GM10847 (cell line): ENCODE measurements around the gene SPP1.

Experiments used
- POLR2A ChIP-seq: IDR thresholded peaks from 2 replicates; pipeline ENCODE4 v1.6.1; 2011; ENCODE audit not compliant: insufficient read length; ENCODE audit errors: extremely low read depth

The SPP1 gene

GRCh38 chr4:87947381-87948160 is 27.9 kb upstream of the SPP1 start:
- no peak for TF ChIP-seq POLR2A

GRCh38 chr4:87949961-87950360 is 25.6 kb upstream of the SPP1 start:
- TF ChIP-seq POLR2A: no peak

DNA sequence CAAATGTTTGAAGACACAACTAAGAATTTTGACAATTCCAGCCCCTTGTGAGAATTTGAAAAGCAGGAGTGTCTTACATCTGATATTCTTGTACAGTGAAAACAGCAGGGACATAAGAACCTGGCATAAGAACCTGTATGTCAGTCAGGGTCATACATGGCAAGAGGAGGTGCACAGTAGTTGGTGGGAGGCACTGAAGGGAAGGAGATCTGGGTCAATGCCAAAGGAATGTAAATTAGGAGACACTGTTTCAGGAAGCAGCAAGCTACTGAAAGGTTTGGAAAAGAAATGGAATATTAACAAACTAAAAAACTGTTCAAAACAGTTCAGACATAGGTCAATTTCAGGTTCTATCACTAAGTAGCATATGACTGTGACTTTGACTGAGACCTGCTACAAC is 25.0 kb upstream of the SPP1 start:
- no peak for TF ChIP-seq POLR2A

GRCh38 chr4:87950936-87951511 is 24.5 kb upstream of the SPP1 start:
- no peak for TF ChIP-seq POLR2A

DNA sequence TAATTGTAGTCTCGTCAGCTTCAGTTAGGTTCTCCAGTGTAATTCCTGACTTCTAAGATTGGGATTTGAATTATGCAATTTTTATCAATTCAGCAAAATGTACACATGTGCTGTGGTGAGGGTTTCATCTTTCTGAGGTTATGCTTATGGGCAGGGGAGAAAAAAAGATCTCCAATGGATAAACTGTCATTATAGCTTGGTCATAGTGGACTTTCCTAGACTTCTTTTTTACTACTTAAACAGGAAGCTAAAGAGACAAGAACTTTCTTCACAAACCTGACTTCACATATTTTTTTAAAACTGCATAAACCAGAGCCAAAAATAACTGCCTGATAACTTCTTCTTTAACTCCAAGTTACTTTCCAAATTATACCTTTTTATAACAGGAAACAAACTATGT is 21.7 kb upstream of the SPP1 start:
- TF ChIP-seq POLR2A: no peak

- no peak for TF ChIP-seq POLR2A
Measured at GRCh38 chr4:87956501-87956900, 19.0 kb upstream of the SPP1 start.

DNA sequence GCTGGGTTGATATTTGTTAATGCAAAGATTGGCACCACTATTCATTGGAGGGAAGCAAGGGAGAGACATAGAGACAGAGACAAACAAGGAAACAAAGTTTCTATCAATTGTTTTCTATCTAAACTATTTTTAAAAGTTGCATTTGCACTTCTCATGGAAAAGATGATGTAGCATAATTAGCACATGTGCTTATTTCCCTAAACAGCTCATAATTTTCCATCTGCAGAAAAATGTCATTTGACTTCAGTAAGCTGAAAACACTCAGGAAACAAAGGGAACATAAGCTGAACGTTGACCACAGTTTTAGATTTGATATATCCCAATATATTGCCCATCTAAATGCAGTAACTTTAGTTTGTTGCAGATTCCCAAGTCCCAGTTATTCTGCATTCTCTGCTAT is 18.5 kb upstream of the SPP1 start:
- TF ChIP-seq POLR2A: no peak

DNA sequence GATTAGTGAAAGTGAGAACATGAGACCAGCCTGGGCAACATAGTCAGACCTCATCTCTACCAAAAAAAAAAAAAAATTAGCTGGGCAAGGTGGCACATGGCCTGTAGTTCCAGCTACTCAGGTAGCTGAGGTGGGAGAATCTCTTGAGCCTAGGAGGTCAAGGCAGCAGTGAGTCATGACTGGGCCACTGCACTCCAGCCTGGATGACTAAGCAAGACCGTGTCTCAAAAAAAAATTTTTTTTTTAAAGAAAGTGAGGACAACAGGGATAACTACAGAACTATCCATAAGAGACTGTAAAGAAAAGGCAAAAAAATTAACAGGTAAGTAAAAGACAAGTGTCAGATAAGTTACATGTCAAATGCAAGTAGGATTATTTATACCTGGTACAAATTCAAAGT is 13.5 kb upstream of the SPP1 start:
- no peak for TF ChIP-seq POLR2A

DNA sequence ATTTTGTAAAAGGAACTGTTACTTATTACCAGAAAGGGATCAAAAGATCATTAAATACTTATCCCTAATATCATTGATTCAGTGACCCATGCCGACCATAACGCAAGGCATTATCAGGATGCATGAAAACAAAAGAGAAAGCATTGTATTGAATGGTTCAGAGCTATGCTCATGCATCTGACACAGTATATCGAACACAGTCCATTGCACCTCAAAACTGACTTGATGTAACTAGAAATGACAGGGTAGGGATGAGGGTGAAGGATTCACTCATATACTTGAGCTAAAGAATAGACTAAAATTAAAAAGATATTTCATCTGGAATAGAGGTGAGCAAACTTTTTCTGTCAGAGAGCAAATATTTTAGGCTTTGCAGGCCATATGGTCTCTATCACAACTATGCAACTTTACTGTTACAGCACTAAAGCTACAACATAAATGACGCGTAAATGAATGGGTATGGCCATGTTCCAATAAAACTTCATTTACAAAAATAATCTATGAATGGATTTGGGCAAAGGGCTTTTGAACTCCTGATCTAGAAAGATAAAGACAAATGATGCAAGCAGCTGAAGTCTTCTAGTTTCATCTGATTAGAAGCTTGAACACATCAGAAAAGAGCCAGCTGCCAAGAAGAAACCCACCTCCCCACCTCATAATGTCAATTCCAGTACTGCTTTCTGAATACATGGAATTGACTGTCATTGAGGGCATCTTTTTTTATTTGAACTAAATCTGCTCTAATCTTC is 12.9 kb upstream of the SPP1 start:
- TF ChIP-seq POLR2A: no peak

- TF ChIP-seq POLR2A: no peak
Measured at GRCh38 chr4:87965501-87965975, 10.0 kb upstream of the SPP1 start.

DNA sequence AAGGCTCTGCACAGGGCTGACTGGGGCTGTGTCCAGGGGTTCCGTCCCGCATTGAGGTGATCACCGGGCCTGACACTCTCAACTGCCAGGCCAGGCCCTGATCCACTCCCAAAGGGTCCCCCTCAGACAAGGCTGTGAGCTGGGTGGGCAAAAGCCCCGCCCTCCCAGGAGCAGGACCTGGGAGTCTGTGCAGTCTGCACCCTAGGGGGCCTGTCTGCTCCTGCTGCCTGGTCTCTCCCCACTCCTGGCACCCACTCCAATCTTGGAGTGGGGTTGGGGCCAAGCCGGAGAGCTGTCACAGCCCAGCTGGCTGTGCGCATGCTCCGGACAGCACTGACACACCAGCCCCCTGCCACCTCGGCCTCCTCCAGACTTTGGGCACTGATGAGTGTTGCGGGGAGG is 9.4 kb upstream of the SPP1 start:
- TF ChIP-seq POLR2A: no peak

- TF ChIP-seq POLR2A: no peak
Measured at GRCh38 chr4:87967193-87967592, 8.3 kb upstream of the SPP1 start.

DNA sequence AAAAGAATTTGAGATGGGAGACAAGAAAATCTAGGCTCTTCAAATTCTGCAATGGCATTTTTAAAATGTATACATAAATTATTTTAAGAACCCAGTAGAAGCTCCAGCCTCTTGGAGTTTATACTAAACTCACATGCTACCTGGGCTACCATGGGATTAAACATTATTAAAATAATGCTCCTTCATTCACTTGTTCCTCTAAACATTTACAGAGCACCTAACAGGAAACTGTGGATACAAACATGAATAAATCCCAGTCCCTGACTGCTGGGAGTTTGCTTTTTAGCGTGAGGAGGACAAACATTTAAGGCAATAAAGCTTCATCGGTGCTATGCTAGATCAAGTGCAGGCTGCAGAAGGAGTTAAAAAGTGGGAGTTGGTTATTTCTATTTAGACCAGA is 5.4 kb upstream of the SPP1 start:
- TF ChIP-seq POLR2A: no peak

DNA sequence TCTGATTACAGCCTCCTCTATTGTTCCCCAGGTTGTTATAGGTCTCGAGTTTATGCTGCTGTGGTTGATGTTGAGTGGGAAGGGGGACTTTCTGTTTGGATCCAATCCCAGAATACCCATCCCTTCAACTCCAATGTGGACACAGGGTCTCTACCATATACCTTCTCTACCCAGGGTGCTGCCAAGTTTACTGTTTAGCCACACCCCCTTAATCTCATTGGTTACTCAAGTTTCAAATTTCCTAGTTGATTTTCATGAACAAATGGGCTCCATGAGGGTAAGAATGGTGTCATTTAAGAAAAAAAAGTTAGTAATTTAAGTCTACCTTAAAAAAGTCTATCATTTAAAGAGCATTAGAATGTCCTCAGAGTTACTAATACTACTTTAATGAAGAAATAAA is 3.6 kb upstream of the SPP1 start:
- no peak for TF ChIP-seq POLR2A

GRCh38 chr4:87973283-87974169 is 2.0 kb upstream of the SPP1 start:
- TF ChIP-seq POLR2A: no peak

GRCh38 chr4:87974856-87975462 is 555 bp upstream of the SPP1 start:
- no peak for TF ChIP-seq POLR2A
